ENCODE measurements around the gene ZNF366.
"Not testable (repeated sequence)": the region's sequence is repeated elsewhere in the genome, so short reads cannot be mapped to it uniquely, and the experiment has no call there.

The ZNF366 gene

GRCh38 chr5:72436796-72437471 lies 70.3 kb downstream of the ZNF366 start:
- DNase-seq = no peak

DNA sequence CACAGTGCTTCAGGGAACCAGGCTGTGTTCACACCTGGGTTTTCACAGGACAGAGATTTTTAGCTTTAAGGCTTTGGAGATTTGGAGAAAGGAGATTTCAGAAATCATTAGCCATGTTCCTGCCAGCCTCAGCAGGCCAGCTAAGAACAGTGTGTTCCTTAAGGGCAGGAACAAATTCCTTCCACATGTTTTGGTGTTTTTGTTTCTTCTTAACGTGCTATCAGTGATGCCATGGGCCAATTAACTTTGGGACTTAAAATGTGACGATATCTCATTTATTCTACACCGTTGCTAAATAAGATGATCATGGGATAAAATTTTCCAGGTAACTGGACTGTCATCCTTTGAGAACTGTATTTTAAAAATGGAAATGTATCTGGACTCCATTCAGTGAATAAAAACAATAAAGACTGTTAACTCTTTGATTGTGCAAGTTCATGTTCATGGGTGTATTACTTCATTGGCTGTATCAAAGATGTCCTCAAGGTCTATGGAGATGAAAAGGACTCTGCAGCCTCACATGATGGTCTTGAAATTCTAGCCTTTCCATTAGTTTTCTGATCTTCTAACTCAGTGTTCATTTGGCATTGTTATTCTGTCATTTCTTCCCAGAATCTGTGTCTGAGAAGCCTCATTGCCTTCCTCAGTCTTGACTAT lies 72.3 kb downstream of the ZNF366 start:
- DNase-seq = no peak

DNA sequence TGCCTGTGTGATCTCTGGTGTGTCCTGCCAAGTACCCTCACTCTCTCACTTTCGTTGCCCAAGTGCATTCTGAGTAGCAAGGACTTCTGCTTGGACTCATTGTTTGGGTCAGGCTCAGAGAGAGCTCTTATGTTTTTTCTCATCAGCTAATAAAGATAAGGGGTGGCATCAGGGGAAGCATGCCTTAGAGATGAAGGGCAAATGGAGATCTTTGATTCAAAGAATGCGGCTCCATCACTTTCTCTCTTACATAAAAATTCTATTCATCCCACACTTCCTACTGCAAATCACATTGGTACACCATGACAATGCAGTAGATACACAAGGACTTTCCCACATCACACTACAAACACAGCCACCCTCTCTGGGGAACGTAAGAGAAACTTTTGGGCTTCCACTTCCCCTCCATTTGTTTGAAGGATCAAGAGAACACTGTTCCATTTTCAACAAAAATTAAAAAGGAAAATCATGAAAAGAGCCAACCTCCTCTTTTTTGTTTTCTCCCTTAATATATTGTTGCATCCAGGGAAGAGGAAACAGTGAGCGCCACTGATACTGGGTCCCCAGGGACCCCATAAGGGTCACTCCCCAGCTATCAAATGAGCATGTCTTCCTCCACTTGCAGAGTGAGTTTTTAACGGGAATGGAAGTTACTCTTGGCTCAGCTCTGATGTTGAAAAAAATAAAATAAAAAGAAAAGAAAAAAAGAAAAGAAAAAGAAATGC lies 73.0 kb downstream of the ZNF366 start:
- DNase-seq = no peak

GRCh38 chr5:72433522-72433921 lies 73.7 kb downstream of the ZNF366 start:
- DNase-seq = no peak

GRCh38 chr5:72428669-72429068 lies 78.5 kb downstream of the ZNF366 start:
- no peak for DNase-seq

DNA sequence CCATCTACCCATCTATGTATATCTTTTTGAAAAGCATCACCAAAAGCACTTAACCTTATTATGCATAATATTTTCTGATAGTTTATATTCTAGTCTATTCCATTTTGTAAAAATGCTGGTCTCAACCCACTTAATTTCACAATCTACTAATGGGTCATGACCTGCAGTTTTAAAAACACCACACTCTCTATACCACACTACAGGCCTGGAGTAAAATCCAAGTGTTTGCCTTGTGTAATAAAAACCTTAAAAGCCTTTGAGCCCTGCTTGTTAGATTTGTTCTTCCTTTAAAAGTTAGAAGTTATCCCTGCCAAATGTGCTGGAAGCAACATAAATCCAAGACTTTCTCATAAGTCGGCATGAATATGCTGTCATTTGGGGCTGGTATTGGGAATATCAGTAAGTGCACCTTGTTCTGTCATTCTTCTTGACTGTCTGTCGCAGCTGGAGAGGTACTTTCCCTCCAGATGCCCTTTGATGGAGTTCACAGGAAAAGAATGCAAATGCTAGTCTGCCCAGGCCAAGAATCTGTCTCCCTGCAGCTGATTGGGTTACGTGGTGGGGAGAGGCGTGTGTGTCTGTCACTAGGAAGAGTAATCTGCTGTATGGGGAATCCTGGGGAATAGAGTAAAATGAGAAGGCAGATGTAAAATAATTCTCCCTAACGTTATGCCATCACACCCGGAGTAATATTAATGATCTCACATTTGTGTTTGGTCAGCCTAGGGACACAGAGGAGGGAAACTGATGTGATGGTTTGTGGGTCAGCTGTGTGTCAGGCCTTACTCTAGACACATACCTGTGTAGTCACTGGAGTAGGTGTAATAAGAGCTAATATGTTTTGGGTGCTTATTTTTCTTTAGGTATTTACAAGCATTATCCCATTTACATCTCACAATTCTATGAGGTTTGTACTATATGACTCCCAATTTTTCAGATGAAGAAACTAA lies 79.4 kb downstream of the ZNF366 start:
- DNase-seq = no peak

DNA sequence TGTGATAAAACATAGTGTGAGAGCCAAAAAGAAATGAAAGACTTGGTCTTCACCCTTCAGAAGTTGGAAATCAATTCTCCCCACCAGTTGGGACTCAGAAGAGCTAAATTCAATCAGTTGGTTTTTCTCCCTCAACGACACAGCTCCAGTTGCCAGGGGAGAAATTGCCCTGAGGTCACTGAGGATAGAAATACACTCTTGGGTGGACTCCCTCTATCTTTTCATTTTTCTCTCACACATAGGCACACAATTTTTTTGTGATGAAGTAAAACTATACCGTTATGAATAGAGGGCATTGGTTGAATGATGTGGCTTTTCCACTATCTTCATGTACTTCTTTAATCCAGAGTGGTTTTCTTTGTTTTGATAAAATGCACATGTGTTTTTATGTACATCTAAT lies 80.2 kb downstream of the ZNF366 start:
- no peak for DNase-seq

GRCh38 chr5:72426019-72426418 lies 81.2 kb downstream of the ZNF366 start:
- DNase-seq = no peak

DNA sequence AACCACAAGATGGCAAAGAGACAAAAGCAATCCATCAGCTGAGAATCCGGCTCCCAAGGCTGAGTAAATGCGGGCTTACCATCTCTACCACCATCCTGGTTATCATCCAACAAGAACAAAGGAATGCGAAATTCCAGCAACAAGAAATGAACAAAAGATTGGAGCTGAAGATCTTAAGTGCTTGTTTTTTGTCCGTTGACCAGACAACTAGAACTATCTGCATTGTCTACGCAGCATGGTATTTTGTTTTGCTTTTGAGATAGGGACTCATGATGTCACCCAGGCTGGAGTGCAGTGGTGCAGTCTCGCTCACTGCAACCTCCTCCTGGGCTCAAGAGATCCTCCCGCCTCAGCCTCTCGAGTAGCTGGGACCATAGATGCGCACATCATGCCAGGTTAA lies 88.9 kb downstream of the ZNF366 start:
- DNase-seq = no peak

- no peak for DNase-seq
These were observed 89.7 kb downstream of the ZNF366 start for GRCh38 chr5:72417333-72418062.

DNA sequence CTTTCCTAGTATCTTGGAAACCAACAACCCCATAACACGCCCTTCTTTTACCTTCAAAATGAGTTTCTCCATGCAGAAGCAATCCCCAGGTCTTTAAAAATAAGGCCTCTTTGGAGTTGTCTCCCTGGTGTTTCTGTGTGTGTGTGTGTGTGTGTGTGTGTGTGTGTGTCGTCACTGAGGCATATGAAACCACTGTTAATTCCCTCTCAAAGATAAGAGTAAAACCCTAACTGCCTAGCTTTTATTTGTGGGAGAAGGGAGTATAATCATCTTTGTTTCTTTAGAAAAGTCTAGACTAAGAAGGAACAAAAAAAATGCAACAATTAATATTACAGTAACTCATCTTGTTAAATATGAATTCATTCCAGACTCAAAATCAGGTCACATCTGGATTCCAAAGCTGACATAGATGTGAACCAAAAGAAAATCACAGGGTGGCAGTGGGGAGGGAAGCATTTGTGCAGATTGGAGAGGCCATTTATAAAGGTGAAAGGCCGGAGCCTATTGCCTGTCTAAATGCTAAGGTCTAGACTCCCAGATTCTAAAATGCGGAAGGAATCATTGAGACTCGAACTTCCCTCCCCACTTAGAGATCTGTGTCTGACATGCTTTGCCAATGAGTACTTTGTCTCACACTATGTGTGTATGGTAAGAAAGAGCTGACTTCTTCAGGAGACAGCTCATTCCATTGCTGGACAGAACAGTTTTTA lies 91.4 kb downstream of the ZNF366 start:
- DNase-seq = no peak

- DNase-seq = no peak
These were observed 94.7 kb downstream of the ZNF366 start for GRCh38 chr5:72412283-72413055.

DNA sequence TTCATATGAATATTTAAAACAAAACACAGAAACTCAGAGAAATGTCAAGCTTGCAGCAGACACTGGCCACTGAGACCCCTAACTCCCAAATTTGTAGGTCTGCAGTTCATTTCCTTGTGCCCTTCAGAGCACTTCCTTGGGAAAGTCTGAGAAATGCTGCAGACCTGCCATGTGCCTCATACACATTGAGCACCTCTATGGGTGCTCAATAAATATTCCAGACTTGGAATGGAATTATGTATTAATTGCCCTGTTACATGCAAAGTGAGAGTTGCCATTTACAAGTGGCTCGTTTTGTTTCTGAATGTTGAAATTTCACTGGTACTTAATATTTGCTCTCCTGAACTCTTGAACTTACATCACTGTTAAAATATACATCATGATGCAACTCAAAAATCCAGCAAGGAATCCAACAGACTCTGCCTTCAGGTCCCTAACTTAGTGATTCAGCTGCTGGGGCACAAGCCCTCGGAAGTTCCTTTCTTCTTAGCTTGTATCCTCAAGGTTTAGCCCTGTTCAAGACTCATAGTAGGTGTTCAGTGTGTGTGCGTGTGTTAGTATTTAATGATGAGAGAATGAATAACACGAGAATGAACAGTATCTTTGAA lies 96.4 kb downstream of the ZNF366 start:
- DNase-seq = no peak

DNA sequence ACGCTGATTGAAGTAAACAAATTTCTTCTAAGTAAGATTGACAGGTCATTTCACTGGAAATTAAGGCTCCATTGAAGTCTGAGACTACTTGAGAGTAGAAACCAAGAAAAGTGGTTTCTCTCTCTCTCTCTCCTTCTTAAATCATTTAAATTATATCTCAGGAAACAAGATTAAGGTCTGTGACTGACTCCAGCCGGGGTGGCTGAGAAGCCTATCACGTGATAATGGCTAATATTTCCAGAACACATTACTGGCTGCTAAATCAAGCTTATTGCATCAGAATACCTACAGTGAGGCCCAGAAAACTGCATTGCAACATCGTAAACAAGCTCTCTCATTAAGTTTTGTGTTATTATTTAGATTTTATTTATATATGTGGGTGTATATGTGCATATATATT lies 98.6 kb downstream of the ZNF366 start:
- DNase-seq = no peak

GRCh38 chr5:72408127-72408526 lies 99.1 kb downstream of the ZNF366 start:
- no peak for DNase-seq

- DNase-seq = no peak
These were observed 99.7 kb downstream of the ZNF366 start for GRCh38 chr5:72407541-72407940.

DNA sequence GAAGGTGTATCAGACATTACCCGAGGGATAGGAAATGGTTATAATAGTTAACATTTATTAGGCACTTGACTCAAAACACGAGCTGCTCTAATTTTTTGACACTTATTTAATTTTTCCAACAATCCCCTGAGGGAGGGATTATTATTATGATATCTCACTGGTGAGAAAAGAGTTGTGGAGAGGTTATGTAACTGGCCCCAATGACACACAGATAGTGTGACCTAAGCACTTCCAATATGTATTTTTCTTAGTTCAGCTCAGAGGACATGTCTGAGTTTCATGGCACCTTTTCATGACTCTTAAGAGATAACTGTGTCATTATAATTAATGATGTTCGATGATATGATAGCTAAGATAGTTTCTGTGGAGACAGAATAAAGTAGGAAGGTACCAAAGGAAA lies 100.1 kb downstream of the ZNF366 start:
- DNase-seq = no peak

- DNase-seq = not testable (repeated sequence)
These were observed 102.4 kb downstream of the ZNF366 start for GRCh38 chr5:72404771-72405170.

GRCh38 chr5:72402959-72403628 lies 104.1 kb downstream of the ZNF366 start:
- no peak for DNase-seq
